Right lobe of liver (tissue), 6 donors: ENCODE results near the gene DDX27. TPM values are rescaled to one million over a fixed set of nuclear protein-coding genes. Genes with fewer than 3 reads are reported as not detected.

ENCODE experiments used
- ATAC-seq, 4 donors: fragments of 200-7000 bp; cut with Tn5 transposase; one replicate each; pipeline ENCODE4 v1.9.1; 2020; ENCODE audit warnings: mild to moderate bottlenecking in 4 of 4, moderate library complexity in 4 of 4
- DNase-seq, 3 donors: peaks; one replicate each; pipeline ENCODE4 v3.0.0-alpha.2; 2020
- H3K27ac ChIP-seq, 3 donors: fragments of 200-600 bp; one replicate each; pipeline ENCODE4 v1.8.0; 2022
- H3K27me3 ChIP-seq, 2 donors: fragments of 200-600 bp; one replicate each; pipeline ENCODE4 v1.8.0; 2022
- H3K36me3 ChIP-seq, 4 donors: fragments of 200-600 bp; sonication (generic) in 1 of 4; one replicate each; pipeline versions ENCODE4 v1.5.1 to v1.8.0; 2017 to 2022; ENCODE audit warnings: control low read depth in 1 of 4
- H3K4me1 ChIP-seq, 4 donors: fragments of 200-600 bp; sonication (generic) in 1 of 4; one replicate each; pipeline versions ENCODE4 v1.5.1 to v1.8.0; 2017 to 2022; ENCODE audit warnings: control low read depth in 1 of 4
- H3K4me3 ChIP-seq, 3 donors: fragments of 200-600 bp; one replicate each; pipeline ENCODE4 v1.8.0; 2022
- H3K9me3 ChIP-seq, 4 donors: fragments of 200-600 bp; sonication (generic) in 1 of 4; one replicate each; pipeline versions ENCODE4 v1.5.1 to v1.8.0; 2017 to 2022; ENCODE audit warnings: control low read depth in 1 of 4
- POLR2A ChIP-seq: fragments of 450-650 bp; IDR thresholded peaks from one replicate; pipeline ENCODE4 v1.6.1; 2017; ENCODE audit warnings: antibody characterized with exemption, mild to moderate bottlenecking
- WGBS: methylation state at CpG from one replicate; pipeline ENCODE4 v1.1.6; 2018; ENCODE audit warnings: low coverage, low lambda C conversion rate; ENCODE audit not compliant: insufficient coverage; ENCODE audit errors: missing lambda C conversion rate; 5-methylcytosine and 5-hydroxymethylcytosine counted together
- intact Hi-C, 2 donors: fragments of 100-400 bp; cut with DNase I; formaldehyde crosslinking; loops; one replicate each; pipeline versions ENCODE4 v1.11.2 to v1.14.1; 2022
- total RNA-seq, 6 experiments: library from RNA; depleted of rRNA in 2 of 6; stranded (reverse); fragments of >200 nt in 2 of 6; fragmentation: NEBNext Ultra II Directional in 3 of 6; extraction: Animal tissue kit (Norgen Biotek cat#: 25700) in 3 of 6; gene quantifications; one replicate each; pipeline versions ENCODE4 v1.1.0 to v1.2.4, GENCODE V29; 2016 to 2023
- TF ChIP-seq, protein P1 (sequence below), 4 donors: fragments of 200-600 bp in 3 of 4; fragments of 450-650 bp in 1 of 4; IDR thresholded peaks; one replicate each; pipeline versions ENCODE4 v1.5.1 to v1.8.0; 2016 to 2022; ENCODE audit warnings: antibody characterized with exemption in 4 of 4, mild to moderate bottlenecking in 2 of 4
- donor health status: DM: no; HTN: yes; CAD: no.
- donor health status: DM: no; HTN: no; CAD: no.
- donor health status: DM: no; HTN: no; CAD: no.
- donor health status: DM: no; HTN: yes; CAD: no.
- donor health status: DM: no; HTN: yes; CAD: no.

Gene DDX27
- total RNA-seq, 6 experiments from 2014 or later: 7.6 to 15.7 (median 11.6) TPM

DNA sequence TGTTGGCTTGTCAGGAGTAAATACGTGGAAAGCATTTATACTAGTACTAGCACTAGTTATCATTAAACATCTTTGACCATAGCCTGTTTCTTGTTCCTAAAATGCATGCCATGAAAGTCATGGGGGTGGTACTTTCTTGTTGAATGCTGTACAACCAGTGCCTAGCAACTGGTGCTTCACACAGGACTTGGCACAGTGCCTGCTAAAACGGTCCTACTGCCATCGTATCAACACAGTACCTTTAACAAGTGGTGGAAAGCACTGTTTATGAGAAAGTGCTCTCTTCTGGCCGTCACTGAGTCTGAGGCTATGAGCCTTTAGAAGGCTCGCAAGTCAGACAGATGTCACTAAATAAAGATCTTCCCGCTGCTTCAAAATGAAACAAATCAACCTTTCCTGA lies 37.0 kb downstream of the DDX27 start:
- ATAC-seq (no peak), DNase-seq (no peak)
- WGBS: 80% methylated on average over 4 of the region's 6 CpGs
- H3K4me1 ChIP-seq: no peaks in the 10 kb centered on the region
- intact Hi-C loops: no loop called here
- peaks cover 5 to 96% (median 46%) of the 10 kb centered on the region in 4 donors for H3K36me3 ChIP-seq
- no peaks in the 10 kb centered on the region for H3K27me3 ChIP-seq
- no peak for TF ChIP-seq POLR2A
- TF ChIP-seq, protein P1, sequence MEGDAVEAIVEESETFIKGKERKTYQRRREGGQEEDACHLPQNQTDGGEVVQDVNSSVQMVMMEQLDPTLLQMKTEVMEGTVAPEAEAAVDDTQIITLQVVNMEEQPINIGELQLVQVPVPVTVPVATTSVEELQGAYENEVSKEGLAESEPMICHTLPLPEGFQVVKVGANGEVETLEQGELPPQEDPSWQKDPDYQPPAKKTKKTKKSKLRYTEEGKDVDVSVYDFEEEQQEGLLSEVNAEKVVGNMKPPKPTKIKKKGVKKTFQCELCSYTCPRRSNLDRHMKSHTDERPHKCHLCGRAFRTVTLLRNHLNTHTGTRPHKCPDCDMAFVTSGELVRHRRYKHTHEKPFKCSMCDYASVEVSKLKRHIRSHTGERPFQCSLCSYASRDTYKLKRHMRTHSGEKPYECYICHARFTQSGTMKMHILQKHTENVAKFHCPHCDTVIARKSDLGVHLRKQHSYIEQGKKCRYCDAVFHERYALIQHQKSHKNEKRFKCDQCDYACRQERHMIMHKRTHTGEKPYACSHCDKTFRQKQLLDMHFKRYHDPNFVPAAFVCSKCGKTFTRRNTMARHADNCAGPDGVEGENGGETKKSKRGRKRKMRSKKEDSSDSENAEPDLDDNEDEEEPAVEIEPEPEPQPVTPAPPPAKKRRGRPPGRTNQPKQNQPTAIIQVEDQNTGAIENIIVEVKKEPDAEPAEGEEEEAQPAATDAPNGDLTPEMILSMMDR (IDR thresholded peaks at IDR 0.05): no peak
- H3K9me3 ChIP-seq: no peaks in the 10 kb centered on the region
- no peak overlapping the region for H3K4me3 ChIP-seq
- H3K27ac ChIP-seq: no peak overlapping the region

DNA sequence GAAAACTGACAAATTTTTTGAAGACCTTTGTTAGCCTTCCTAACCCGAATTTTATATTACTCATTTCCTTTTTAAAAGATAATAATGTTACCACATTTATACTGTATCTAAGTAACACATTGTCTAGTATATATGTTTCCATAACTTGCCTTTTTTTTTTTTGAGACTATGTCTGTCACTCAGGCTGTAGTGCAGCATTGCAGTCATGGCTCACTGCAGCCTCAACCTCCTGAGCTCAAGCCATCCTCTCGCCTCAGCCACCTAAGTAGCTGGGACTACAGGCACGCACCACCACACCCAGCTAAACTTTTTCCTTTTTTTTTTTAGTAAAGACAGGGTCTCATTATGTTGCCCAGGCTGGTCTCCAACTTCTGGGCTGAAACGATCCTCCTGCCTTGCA lies 40.1 kb downstream of the DDX27 start:
- intact Hi-C loops: no loop called here
- H3K27me3 ChIP-seq: no peaks in the 10 kb centered on the region
- no peak for ATAC-seq
- no peak overlapping the region for H3K27ac ChIP-seq
- H3K4me3 ChIP-seq: no peak overlapping the region
- no peak for DNase-seq
- peaks cover 0 to 13% (median 0%) of the 10 kb centered on the region in 4 donors for H3K4me1 ChIP-seq
- H3K9me3 ChIP-seq: no peaks in the 10 kb centered on the region
- TF ChIP-seq, protein P1 (IDR thresholded peaks at IDR 0.05): no peak
- no peak for TF ChIP-seq POLR2A
- 58% methylated on average over 4 of the region's 4 CpGs for WGBS
- H3K36me3 ChIP-seq: peaks cover 8 to 89% (median 46%) of the 10 kb centered on the region in 4 donors

GRCh38 chr20:49259799-49260198 lies 40.6 kb downstream of the DDX27 start:
- peaks cover 0 to 13% (median 0%) of the 10 kb centered on the region in 4 donors for H3K4me1 ChIP-seq
- no peak overlapping the region for H3K27ac ChIP-seq
- H3K36me3 ChIP-seq: peaks cover 13 to 89% (median 50%) of the 10 kb centered on the region in 4 donors
- WGBS: 100% methylated on average over 2 of the region's 2 CpGs
- intact Hi-C loops: no loop called here
- DNase-seq (no peak), ATAC-seq (no peak)
- H3K4me3 ChIP-seq: no peak overlapping the region
- TF ChIP-seq POLR2A: no peak
- TF ChIP-seq, protein P1 (IDR thresholded peaks at IDR 0.05): no peak
- no peaks in the 10 kb centered on the region for H3K27me3 ChIP-seq
- H3K9me3 ChIP-seq: no peaks in the 10 kb centered on the region

- no peak for ATAC-seq
- Histone ChIP-seq H3K4me1 (peaks cover 0 to 13% (median 0%) of the 10 kb centered on the region in 4 donors), H3K4me3 (no peak overlapping the region), H3K27me3 (no peaks in the 10 kb centered on the region), H3K36me3 (peaks cover 16 to 89% (median 51%) of the 10 kb centered on the region in 4 donors), H3K27ac (no peak overlapping the region), H3K9me3 (no peaks in the 10 kb centered on the region)
- intact Hi-C loops: no loop called here
- DNase-seq: no peak
- TF ChIP-seq, protein P1 (IDR thresholded peaks at IDR 0.05): no peak
- no peak for TF ChIP-seq POLR2A
- 90% methylated on average over 4 of the region's 4 CpGs for WGBS
Measured at GRCh38 chr20:49260218-49260617, 41.0 kb downstream of the DDX27 start.

- DNase-seq (no peak), ATAC-seq (no peak)
- Histone ChIP-seq H3K27me3 (no peaks in the 10 kb centered on the region), H3K4me1 (peaks cover 0 to 13% (median 0%) of the 10 kb centered on the region in 4 donors), H3K4me3 (no peak overlapping the region), H3K9me3 (no peaks in the 10 kb centered on the region), H3K27ac (no peak overlapping the region), H3K36me3 (peaks cover 16 to 87% (median 45%) of the 10 kb centered on the region in 4 donors)
- no peak for TF ChIP-seq POLR2A
- TF ChIP-seq, protein P1 (IDR thresholded peaks at IDR 0.05): no peak
- intact Hi-C loops: no loop called here
- WGBS: 94% methylated on average over 3 of the region's 3 CpGs
Measured at GRCh38 chr20:49261173-49261572, 42.0 kb downstream of the DDX27 start.
